Measurements from ENCODE around the gene RBPJ. TPM values are rescaled to one million over a fixed set of nuclear protein-coding genes. Genes with fewer than 3 reads are reported as not detected.

Gene RBPJ
- total RNA-seq, 1 experiment from 2014 or later, result 115 TPM

DNA sequence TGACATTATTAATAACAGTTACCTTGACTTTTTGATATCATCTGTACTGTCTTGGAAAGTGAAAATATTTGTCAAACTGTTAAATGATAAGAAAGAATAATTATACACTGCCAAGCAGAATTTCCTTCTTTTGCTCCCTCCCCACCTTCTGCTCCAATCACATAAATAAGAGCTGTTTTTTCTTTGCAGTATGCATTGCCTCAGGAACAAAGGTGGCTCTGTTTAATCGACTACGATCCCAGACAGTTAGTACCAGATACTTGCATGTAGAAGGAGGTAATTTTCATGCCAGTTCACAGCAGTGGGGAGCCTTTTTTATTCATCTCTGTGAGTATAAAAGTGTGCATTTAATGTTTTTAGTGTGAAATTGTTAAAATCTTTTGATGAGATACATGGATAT is 103.3 kb downstream of the RBPJ start:
- no peaks in the 10 kb centered on the region for H3K4me1 ChIP-seq
- no peak overlapping the region for H3K27ac ChIP-seq
- DNase-seq, result no peak
- H3K4me3 ChIP-seq, result no peak overlapping the region
- H3K36me3 ChIP-seq, result peaks cover 75% of the 10 kb centered on the region
- no peaks in the 10 kb centered on the region for H3K27me3 ChIP-seq
- H3K9me3 ChIP-seq (replicated peaks), result no peaks in the 10 kb centered on the region

GRCh38 chr4:26424838-26425237 is 104.0 kb downstream of the RBPJ start:
- no peak for DNase-seq
- H3K4me1 ChIP-seq, result no peaks in the 10 kb centered on the region
- no peak overlapping the region for H3K27ac ChIP-seq
- no peak overlapping the region for H3K4me3 ChIP-seq
- H3K9me3 ChIP-seq (replicated peaks), result no peaks in the 10 kb centered on the region
- no peaks in the 10 kb centered on the region for H3K27me3 ChIP-seq
- peaks cover 75% of the 10 kb centered on the region for H3K36me3 ChIP-seq

GRCh38 chr4:26425953-26426352 is 105.1 kb downstream of the RBPJ start:
- H3K27me3 ChIP-seq, result no peaks in the 10 kb centered on the region
- peaks cover 79% of the 10 kb centered on the region for H3K36me3 ChIP-seq
- no peak overlapping the region for H3K4me3 ChIP-seq
- H3K4me1 ChIP-seq, result no peaks in the 10 kb centered on the region
- no peak overlapping the region for H3K27ac ChIP-seq
- no peak for DNase-seq
- H3K9me3 ChIP-seq (replicated peaks), result no peaks in the 10 kb centered on the region

DNA sequence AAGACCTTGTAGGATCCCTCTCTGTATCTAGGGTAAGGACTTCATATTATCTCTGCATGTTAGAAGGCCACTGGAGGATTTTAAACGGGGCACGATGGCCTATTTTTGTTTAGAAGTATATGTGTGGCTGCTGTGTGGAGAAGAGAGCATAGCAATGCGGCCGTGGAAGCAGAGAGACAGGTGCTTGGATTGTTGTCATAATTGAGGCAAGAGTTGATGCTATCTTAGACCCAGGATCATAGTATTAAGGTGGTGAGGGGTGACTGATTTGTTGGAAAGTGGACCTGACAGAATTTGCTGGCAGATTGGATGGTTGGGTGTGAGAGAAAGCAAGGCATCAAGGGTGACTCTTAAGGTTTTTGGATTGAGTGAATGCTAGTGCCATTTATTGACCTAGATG is 106.1 kb downstream of the RBPJ start:
- Histone ChIP-seq H3K4me1 (no peaks in the 10 kb centered on the region), H3K36me3 (peaks cover 81% of the 10 kb centered on the region), H3K9me3 (replicated peaks) (no peaks in the 10 kb centered on the region), H3K4me3 (no peak overlapping the region), H3K27me3 (no peaks in the 10 kb centered on the region), H3K27ac (no peak overlapping the region)
- no peak for DNase-seq

GRCh38 chr4:26429910-26430309 is 109.1 kb downstream of the RBPJ start:
- H3K36me3 ChIP-seq, result peaks cover 67% of the 10 kb centered on the region
- no peaks in the 10 kb centered on the region for H3K27me3 ChIP-seq
- peaks cover 3% of the 10 kb centered on the region; the same call in 1 of the 2 replicates for H3K4me1 ChIP-seq
- DNase-seq, result no peak
- H3K9me3 ChIP-seq (replicated peaks), result no peaks in the 10 kb centered on the region
- H3K4me3 ChIP-seq, result no peak overlapping the region
- H3K27ac ChIP-seq, result no peak overlapping the region

DNA sequence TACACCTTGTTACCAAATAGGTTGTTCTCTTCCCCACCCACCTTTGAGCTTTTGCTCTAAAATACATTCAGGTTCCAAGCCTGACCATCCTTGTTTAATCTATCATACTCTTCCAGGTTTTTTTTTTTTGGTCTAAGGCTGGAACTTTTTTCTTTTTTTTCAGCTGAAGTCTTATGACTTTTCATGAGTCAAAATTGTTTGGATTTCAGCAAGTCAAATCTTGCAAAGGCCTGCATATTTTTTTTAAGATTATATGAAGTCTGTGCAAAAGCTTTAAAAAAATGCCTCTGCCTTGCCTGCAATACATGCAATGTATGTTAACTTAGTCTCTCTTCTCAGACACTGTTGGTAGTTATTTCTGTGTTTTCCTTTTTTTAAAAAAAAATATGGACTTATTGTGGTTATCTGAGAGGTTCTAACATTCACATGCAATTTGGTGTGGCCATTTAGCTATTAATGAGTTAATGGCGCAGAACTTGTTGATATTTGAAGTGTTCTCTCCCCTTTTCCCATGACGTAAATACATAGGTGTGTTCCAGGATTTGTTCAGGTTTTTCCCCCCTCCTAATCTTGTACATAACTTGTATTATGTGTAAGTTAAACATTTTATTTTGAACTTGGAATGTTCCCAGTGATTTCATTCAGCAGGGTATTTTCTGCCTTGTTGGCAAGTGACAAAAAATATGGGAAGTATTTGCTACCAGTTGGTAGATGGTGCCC is 110.8 kb downstream of the RBPJ start:
- no peaks in the 10 kb centered on the region for H3K27me3 ChIP-seq
- H3K4me1 ChIP-seq, result peaks cover 3% of the 10 kb centered on the region; the same call in 1 of the 2 replicates
- H3K27ac ChIP-seq, result no peak overlapping the region
- H3K36me3 ChIP-seq, result peaks cover 66% of the 10 kb centered on the region
- no peak for DNase-seq
- no peak overlapping the region for H3K4me3 ChIP-seq
- no peaks in the 10 kb centered on the region for H3K9me3 ChIP-seq (replicated peaks)

DNA sequence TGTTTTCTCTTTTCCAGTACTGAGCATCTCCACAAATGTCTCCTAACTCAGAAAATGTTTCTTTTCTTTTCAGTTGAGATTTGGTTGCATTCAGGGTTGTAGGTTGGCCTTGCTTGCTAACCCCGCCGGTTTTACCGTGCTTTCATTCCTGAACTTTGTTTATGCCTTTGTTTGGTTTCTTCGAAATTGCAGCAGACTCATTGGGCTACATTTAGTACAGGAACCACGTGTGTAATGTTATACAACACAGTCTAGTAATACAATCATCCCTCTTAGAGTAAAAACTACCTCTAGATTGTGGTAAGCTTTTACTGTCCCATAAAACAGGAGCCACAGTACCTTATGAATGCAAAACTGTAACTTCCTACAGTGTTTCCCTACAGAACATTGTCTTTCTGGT is 111.6 kb downstream of the RBPJ start:
- Histone ChIP-seq H3K4me1 (peaks cover 3% of the 10 kb centered on the region; the same call in 1 of the 2 replicates), H3K4me3 (no peak overlapping the region), H3K27me3 (no peaks in the 10 kb centered on the region), H3K36me3 (peaks cover 66% of the 10 kb centered on the region), H3K27ac (no peak overlapping the region), H3K9me3 (replicated peaks) (no peaks in the 10 kb centered on the region)
- no peak for DNase-seq

DNA sequence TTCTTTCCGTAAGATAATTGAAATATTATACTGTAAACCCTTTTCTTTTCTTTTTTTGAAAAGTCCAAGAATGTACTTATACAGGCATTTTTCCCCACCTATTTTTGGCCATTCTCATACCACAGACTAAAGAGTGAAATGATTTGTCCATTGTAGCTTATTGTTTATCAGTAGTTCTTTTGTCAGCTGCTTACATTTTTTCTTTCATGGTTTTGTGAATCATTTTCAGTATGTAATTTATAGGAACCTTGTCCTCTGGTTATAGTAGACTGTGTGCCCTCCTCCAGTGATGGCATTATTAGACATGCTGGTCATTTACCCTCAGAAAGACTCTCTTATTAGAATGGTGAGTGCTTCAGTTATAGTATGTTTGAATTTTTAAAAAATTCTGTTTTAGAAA is 112.7 kb downstream of the RBPJ start:
- Histone ChIP-seq H3K27me3 (no peaks in the 10 kb centered on the region), H3K27ac (no peak overlapping the region), H3K36me3 (peaks cover 71% of the 10 kb centered on the region), H3K9me3 (replicated peaks) (no peaks in the 10 kb centered on the region), H3K4me3 (no peak overlapping the region), H3K4me1 (peaks cover 3% of the 10 kb centered on the region; the same call in 1 of the 2 replicates)
- DNase-seq, result no peak

DNA sequence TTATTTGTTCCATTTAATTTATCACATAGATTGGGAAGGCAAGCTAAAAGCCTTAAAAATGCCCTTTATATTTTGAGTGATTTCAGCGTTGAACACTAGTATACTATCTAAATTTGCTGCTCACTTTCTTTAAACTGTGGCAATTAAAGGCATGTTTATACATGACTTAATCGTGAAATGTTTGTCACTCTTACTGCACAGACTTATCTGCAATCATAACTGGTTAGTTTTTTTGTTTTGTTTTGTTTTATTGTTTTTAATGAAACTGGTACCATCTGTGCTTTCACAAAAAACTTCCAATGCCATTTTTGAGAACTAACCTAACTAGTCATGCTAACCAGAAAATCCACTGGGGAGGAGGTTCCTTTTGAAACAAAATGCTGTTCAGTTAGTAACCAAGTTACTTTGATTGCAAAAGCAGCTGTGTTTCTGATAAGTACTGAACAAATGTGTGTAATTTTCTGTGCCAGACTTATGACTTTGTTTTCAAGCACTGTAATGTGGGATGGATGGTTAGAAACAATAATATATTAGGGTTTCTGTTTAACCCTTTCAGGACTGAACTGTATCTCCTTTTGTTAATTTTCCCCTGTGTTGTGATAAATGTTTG is 113.3 kb downstream of the RBPJ start:
- H3K27me3 ChIP-seq, result no peaks in the 10 kb centered on the region
- H3K4me3 ChIP-seq, result no peak overlapping the region
- no peak overlapping the region for H3K27ac ChIP-seq
- peaks cover 3% of the 10 kb centered on the region; the same call in 1 of the 2 replicates for H3K4me1 ChIP-seq
- DNase-seq, result no peak
- peaks cover 68% of the 10 kb centered on the region for H3K36me3 ChIP-seq
- no peaks in the 10 kb centered on the region for H3K9me3 ChIP-seq (replicated peaks)

- no peak for DNase-seq
- no peak overlapping the region for H3K27ac ChIP-seq
- peaks cover 29% of the 10 kb centered on the region for H3K36me3 ChIP-seq
- 0 out of 2 replicates have a peak, but pooled peaks cover 2% of the 10 kb centered on the region for H3K9me3 ChIP-seq (replicated peaks)
- no peaks in the 10 kb centered on the region for H3K27me3 ChIP-seq
- no peak overlapping the region for H3K4me3 ChIP-seq
- no peaks in the 10 kb centered on the region for H3K4me1 ChIP-seq
These were observed 120.3 kb downstream of the RBPJ start for GRCh38 chr4:26441102-26441501.

DNA sequence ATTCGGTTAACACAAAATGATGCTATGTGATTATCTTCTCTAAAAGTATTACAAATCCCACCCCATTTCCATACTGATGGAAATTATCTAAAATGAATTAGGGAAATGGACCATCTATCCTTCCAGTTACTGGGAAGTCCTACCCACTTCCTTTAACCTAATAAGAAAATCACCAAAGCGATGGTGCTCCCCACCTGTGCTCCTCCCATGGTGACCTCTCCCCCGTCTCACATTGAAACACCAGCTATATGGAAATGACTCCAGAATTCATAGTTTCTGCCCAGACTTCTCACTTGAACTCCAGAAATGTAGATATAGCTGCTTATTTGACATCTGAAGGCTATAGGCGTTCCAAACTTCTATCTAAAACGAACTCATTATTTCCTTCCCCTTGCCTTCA is 121.0 kb downstream of the RBPJ start:
- Histone ChIP-seq H3K27me3 (no peaks in the 10 kb centered on the region), H3K4me1 (no peaks in the 10 kb centered on the region), H3K27ac (no peak overlapping the region), H3K9me3 (replicated peaks) (0 out of 2 replicates have a peak, but pooled peaks cover 2% of the 10 kb centered on the region), H3K4me3 (no peak overlapping the region), H3K36me3 (peaks cover 28% of the 10 kb centered on the region)
- no peak for DNase-seq

GRCh38 chr4:26447378-26447777 is 126.6 kb downstream of the RBPJ start:
- H3K4me1 ChIP-seq, result no peaks in the 10 kb centered on the region
- H3K9me3 ChIP-seq (replicated peaks), result 0 out of 2 replicates have a peak, but pooled peaks cover 2% of the 10 kb centered on the region
- no peak overlapping the region for H3K27ac ChIP-seq
- H3K36me3 ChIP-seq, result peaks cover 5% of the 10 kb centered on the region; the same call in 1 of the 2 replicates
- no peak for DNase-seq
- H3K27me3 ChIP-seq, result no peaks in the 10 kb centered on the region
- no peak overlapping the region for H3K4me3 ChIP-seq

GRCh38 chr4:26450418-26450817 is 129.6 kb downstream of the RBPJ start:
- H3K9me3 ChIP-seq (replicated peaks), result no peaks in the 10 kb centered on the region
- no peak overlapping the region for H3K27ac ChIP-seq
- no peak for DNase-seq

DNA sequence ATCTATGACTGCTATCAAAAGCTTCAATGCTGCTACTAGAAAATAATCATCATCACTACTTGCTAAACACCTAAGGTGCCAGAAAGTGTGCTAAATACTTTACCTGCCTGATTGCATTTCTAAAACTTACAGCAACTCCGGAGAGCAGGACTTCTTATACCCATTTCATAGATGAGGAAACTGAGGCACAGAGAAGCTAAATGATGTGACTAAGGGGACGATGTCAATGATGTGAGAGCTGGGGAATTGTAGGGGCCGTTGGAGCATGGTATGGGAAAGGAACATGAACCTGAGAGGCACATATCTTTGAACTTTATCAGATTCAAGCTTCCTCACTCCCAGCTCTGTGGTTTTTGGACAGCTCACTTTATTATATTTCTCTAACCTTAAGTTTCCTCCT is 130.8 kb downstream of the RBPJ start:
- Histone ChIP-seq H3K36me3 (no peaks in the 10 kb centered on the region), H3K27ac (no peak overlapping the region), H3K9me3 (replicated peaks) (no peaks in the 10 kb centered on the region), H3K4me3 (no peak overlapping the region), H3K4me1 (no peaks in the 10 kb centered on the region), H3K27me3 (no peaks in the 10 kb centered on the region)
- DNase-seq, result no peak

More at GRCh38 chr4:26450418-26450817, 129.6 kb downstream of the RBPJ start:
- Histone ChIP-seq H3K4me3 (no peak overlapping the region), H3K4me1 (no peaks in the 10 kb centered on the region), H3K27me3 (no peaks in the 10 kb centered on the region), H3K36me3 (no peaks in the 10 kb centered on the region)

Data from SJCRH30 (cell line).